Nephron progenitor cell (in vitro differentiated cells): Measurements from ENCODE around the gene TMEM30A.

Experiments
- DNase-seq: peaks from one replicate; pipeline ENCODE4 v3.0.0; 2021
- H3K27ac Mint-ChIP-seq: 2 replicates; pipeline ENCODE4 v1.8.0; 2021; ENCODE audit warnings: mild to moderate bottlenecking, moderate library complexity, mixed read lengths
- H3K27me3 Mint-ChIP-seq: 2 replicates; pipeline ENCODE4 v1.8.0; 2021; ENCODE audit warnings: mild to moderate bottlenecking, low read depth, mixed read lengths; ENCODE audit not compliant: poor library complexity
- H3K36me3 Mint-ChIP-seq: 2 replicates; pipeline ENCODE4 v1.8.0; 2021; ENCODE audit warnings: low read depth, mixed read lengths
- H3K4me1 Mint-ChIP-seq: 2 replicates; pipeline ENCODE4 v1.8.0; 2021; ENCODE audit warnings: mixed read lengths
- H3K4me3 Mint-ChIP-seq: 2 replicates; pipeline ENCODE4 v1.8.0; 2021; ENCODE audit warnings: mild to moderate bottlenecking, moderate library complexity, mixed read lengths
- H3K9me3 Mint-ChIP-seq: 2 replicates; pipeline ENCODE4 v1.8.0; 2021; ENCODE audit warnings: mild to moderate bottlenecking, moderate library complexity, mixed read lengths
- CTCF ChIP-seq: fragments of 200-600 bp; sonication (generic); IDR thresholded peaks from 2 replicates; pipeline ENCODE4 v1.5.0; 2021; ENCODE audit warnings: antibody characterized with exemption

The TMEM30A gene

GRCh38 chr6:75300531-75300855 lies 15.9 kb upstream of the TMEM30A start:
- Mint-ChIP-seq H3K4me3 (no peak overlapping the region), H3K4me1 (no peaks in the 10 kb centered on the region), H3K9me3 (no peaks in the 10 kb centered on the region), H3K27me3 (no peaks in the 10 kb centered on the region), H3K27ac (no peak overlapping the region), H3K36me3 (no peaks in the 10 kb centered on the region)
- TF ChIP-seq CTCF, result no peak
- no peak for DNase-seq

- TF ChIP-seq CTCF, result no peak
- H3K27me3 Mint-ChIP-seq, result no peaks in the 10 kb centered on the region
- H3K9me3 Mint-ChIP-seq, result no peaks in the 10 kb centered on the region
- DNase-seq, result no peak
- no peak overlapping the region for H3K27ac Mint-ChIP-seq
- no peaks in the 10 kb centered on the region for H3K4me1 Mint-ChIP-seq
- no peaks in the 10 kb centered on the region for H3K36me3 Mint-ChIP-seq
- no peak overlapping the region for H3K4me3 Mint-ChIP-seq
These were observed 15.4 kb upstream of the TMEM30A start for GRCh38 chr6:75299801-75300530.

- no peak for DNase-seq
- Mint-ChIP-seq H3K36me3 (no peaks in the 10 kb centered on the region), H3K4me3 (no peak overlapping the region), H3K27me3 (peaks cover 3% of the 10 kb centered on the region), H3K27ac (no peak overlapping the region), H3K4me1 (no peaks in the 10 kb centered on the region), H3K9me3 (no peaks in the 10 kb centered on the region)
- TF ChIP-seq CTCF, result peak; percentile 77
These were observed 12.5 kb upstream of the TMEM30A start for GRCh38 chr6:75296811-75297779.

- Mint-ChIP-seq H3K27ac (no peak overlapping the region), H3K4me3 (no peak overlapping the region), H3K9me3 (no peaks in the 10 kb centered on the region), H3K4me1 (no peaks in the 10 kb centered on the region), H3K27me3 (peaks cover 3% of the 10 kb centered on the region), H3K36me3 (peaks cover 4% of the 10 kb centered on the region)
- no peak for DNase-seq
- no peak for TF ChIP-seq CTCF
These were observed 8.0 kb upstream of the TMEM30A start for GRCh38 chr6:75292555-75292954.

GRCh38 chr6:75291744-75292143 lies 7.2 kb upstream of the TMEM30A start:
- Mint-ChIP-seq H3K27me3 (peaks cover 3% of the 10 kb centered on the region), H3K4me1 (peaks cover 3% of the 10 kb centered on the region), H3K27ac (no peak overlapping the region), H3K4me3 (no peak overlapping the region), H3K9me3 (no peaks in the 10 kb centered on the region), H3K36me3 (peaks cover 4% of the 10 kb centered on the region)
- DNase-seq, result no peak
- TF ChIP-seq CTCF, result no peak
